Renal cortical epithelial cell (primary cell): ENCODE results near the gene KANTR. TPM values are rescaled to one million over a fixed set of nuclear protein-coding genes. Genes with fewer than 3 reads are reported as not detected.
A peak's percentile ranks its signal among the peaks of the same experiment; 100 is the strongest.

Source experiments
- DNase-seq: peaks from one replicate; pipeline ENCODE4 v3.0.0-alpha.2; 2011; ENCODE audit warnings: low read depth
- total RNA-seq: library from RNA; depleted of rRNA; stranded (reverse); fragments of >200 nt; gene quantifications from 2 replicates; pipeline ENCODE4 v1.2.3, GENCODE V29; 2014

KANTR gene
- total RNA-seq, 1 donor from 2014 or later: 9.2 TPM

DNA sequence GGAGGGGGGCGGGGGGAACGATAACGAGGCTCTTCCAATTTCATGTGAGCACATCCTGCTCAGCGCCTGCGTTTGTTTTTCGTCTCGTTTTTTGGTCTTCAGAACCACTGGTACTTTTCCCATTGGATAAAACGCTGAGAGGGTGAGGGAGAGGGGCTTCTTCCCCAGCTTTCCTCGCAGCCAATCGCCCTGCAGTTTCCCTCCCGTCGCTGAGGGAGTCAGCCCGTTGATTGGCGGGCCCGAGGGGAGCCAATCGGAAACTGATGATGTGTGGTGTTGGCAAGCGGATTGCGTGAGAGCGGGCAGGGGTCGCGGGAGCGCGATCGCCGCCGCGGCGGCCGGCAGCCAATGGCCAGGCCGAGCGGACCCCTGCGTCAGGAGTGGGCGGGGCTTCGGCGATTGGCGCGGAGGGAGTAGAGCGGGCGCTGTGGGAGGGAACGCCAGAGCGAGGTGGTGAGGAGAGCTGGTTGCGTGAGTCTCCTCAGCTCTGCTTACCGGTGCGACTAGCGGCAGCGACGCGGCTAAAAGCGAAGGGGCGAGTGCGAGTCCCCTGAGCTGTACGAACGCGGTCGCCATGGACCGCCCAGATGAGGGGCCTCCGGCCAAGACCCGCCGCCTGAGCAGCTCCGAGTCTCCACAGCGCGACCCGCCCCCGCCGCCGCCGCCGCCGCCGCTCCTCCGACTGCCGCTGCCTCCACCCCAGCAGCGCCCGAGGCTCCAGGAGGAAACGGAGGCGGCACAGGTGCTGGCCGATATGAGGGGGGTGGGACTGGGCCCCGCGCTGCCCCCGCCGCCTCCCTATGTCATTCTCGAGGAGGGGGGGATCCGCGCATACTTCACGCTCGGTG lies 11.8 kb upstream of the KANTR start, which contains the start of gene TSPYL2:
Gene TSPYL2 (plus strand): TSS at position 443 of the 848 bp plus-strand sequence. CDS start 132 bp downstream, at position 575.
- DNase-seq: peak; percentile 89

DNA sequence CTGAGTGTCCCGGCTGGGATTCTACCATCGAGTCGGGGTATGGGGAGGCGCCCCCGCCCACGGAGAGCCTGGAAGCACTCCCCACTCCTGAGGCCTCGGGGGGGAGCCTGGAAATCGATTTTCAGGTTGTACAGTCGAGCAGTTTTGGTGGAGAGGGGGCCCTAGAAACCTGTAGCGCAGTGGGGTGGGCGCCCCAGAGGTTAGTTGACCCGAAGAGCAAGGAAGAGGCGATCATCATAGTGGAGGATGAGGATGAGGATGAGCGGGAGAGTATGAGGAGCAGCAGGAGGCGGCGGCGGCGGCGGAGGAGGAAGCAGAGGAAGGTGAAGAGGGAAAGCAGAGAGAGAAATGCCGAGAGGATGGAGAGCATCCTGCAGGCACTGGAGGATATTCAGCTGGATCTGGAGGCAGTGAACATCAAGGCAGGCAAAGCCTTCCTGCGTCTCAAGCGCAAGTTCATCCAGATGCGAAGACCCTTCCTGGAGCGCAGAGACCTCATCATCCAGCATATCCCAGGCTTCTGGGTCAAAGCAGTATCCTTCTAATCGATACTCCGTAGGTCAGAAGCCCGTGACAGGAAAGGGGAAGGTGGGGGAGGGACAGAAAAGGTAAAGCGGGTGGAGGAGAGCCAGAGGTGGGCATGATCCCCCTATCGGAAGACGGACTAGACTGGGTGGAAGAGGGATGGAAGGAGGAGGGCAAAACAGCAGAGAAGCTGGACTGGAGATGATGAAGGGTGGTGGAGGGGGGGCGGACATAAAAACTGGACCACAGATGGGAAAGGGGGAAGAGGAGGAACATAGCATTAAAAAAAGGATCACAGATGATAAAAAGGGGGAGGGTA lies 10.9 kb upstream of the KANTR start:
- no peak for DNase-seq

DNA sequence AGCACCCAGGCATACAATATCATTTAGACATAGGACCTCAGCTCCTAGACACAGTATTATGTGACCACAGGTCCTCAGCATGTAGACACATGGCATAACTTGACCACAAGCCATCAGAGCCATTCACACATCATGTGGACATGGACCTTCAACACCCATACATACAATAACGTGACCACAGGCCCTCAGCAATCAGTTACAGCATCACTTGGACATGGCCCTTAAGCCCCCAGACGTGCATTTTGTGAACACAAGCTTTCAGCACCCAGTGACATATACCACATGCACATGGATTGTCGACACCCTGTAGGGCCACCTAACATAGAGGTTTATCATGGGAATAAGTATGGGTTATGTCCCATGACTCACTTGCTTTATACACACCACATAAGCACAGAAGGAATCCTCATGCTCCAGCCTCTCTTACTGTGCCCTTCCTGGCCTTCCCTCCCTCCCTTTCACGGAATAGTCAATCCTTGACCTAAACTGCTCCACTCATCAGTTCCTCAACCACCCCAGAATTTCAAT lies 9.8 kb upstream of the KANTR start:
- no peak for DNase-seq

DNA sequence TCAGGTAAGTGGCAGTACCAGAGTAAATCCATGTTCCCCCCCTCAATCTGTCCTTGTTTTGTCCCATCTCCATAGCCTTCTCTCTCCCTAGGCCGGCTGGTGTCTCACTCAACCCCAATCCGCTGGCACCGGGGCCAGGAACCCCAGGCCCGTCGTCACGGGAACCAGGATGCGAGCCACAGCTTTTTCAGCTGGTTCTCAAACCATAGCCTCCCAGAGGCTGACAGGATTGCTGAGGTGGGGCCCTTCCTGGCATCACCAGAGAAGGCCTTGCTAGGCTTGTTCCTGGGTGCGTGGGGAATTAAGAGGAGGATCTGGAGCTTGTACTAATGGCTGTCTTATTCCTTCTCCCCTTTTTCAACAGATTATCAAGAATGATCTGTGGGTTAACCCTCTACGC lies 9.1 kb upstream of the KANTR start:
- no peak for DNase-seq

DNA sequence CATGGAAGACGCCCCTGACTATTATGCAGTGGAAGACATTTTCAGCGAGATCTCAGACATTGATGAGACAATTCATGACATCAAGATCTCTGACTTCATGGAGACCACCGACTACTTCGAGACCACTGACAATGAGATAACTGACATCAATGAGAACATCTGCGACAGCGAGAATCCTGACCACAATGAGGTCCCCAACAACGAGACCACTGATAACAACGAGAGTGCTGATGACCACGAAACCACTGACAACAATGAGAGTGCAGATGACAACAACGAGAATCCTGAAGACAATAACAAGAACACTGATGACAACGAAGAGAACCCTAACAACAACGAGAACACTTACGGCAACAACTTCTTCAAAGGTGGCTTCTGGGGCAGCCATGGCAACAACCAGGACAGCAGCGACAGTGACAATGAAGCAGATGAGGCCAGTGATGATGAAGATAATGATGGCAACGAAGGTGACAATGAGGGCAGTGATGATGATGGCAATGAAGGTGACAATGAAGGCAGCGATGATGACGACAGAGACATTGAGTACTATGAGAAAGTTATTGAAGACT lies 8.2 kb upstream of the KANTR start:
- DNase-seq: no peak

DNA sequence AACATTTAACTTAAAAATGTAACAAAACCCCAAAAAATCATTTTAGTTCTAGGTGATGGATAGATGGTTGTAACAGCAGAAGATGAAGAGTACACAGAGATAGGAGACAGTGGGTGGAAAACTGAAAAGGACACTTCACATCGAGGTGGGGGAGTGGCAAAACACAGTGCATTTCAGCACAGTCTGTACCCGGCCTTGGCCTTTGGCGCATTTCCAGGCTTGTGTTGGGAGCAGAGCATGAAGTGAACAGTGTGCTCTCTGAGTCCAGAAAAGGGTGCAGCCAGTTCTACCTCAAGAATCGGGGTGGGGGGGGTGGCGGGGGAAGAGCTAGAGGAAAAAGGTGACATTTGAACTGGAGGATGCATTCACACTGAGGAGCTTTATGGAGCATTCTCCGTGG lies 7.5 kb upstream of the KANTR start:
- no peak for DNase-seq

DNA sequence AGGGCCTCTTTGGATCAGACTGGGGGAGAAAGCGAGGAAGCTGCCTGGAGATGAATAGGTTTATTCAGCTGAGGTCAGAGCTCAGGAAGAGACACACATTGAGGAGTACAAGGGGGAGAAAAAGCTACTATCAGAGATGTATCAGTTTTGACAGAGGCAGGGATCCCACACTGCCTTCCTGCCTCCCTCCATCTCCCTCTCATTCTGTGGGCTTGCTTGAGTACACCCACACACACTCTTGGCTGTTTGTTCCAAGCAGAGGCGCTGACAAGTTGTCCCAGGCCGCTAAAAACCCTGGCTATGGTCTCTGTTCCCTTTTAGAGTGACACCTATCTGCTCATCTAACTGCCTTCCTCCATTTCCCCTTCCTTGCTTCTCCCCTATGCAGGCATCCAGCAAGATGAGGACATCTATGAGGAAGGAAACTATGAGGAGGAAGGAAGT lies 6.5 kb upstream of the KANTR start:
- DNase-seq: no peak

DNA sequence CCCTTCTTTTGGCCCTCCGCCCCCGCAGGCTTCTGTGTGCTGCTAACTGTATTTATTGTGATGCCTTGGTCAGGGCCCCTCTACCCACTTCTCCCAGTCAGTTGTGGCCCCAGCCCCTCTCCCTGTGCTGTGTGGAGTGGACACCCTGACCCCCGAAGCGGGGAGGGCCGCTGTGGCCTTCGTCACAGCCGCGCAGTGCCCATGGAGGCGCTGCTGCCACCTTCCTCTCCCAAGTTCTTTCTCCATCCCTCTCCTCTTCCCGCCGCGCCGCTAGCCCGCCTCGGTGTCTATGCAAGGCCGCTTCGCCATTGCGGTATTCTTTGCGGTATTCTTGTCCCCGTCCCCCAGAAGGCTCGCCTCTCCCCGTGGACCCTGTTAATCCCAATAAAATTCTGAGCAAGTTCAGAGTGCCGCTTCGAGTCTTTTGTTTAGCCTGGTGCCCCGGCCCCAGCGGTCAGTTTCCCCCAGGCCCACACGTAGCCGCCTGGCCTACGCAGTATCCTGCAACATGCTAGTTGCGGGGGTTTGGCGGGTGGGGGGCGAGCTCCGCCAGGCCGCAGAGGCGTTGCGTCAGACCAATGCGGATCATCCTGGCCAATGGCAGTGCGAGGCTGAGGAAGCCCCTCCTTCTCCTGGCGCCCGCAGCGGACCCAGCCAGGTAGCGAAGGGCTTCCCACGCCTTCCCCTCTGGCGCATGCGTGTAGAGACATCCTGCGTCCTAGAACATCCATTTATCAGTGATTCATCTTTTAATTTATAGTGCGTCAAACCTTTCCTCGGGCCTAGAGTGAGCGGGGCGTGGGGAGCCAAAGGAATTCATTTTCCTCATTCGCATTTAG lies 5.6 kb upstream of the KANTR start:
- peak; percentile 71 for DNase-seq

DNA sequence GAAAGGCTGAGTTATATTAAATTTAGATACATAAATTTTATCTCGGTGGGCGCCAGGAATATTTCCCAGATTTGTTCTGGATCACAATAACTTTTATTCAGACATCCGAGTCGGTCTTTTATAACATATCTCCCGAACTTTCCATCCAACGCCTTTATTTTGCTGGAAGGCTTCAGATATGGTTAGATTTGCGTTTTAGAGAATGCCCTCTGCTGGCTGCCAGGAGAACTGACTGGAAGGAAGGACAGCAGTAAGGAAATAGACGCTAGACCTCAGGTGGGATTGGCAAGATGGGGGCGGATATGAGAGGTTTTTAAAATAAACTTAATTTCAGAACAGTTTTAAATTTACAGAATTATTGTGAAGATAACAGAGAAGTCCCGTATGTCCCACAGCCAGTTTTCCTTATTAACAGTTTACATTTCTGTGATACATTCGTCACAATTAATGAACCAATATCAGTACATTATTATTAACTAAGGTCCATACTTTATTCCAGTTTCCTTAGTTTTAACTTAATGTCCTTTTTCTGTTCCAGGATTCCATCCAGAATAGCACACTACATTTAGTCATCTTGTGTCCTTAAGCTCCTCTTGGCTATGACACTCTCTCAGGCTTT lies 4.6 kb upstream of the KANTR start:
- DNase-seq: peak; percentile 60

DNA sequence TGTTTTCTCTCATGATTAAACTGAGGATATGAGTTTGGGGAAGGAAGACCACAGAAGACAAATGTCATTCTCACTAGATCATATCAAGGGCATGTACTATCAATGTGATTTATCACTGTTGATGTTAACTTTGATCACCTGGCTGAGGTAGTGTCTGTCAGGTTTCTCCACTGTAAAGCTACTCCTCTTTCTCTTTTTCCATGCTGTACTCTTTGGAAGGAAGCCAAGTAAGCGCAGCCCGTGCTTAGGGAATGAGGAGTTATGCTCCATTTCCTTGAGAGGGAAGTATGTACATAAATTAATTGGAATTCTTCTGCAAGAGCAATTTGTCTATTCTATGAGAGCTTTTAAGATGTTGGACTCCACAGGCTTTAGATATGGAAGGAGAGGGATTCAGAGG lies 4.0 kb upstream of the KANTR start:
- DNase-seq: no peak

DNA sequence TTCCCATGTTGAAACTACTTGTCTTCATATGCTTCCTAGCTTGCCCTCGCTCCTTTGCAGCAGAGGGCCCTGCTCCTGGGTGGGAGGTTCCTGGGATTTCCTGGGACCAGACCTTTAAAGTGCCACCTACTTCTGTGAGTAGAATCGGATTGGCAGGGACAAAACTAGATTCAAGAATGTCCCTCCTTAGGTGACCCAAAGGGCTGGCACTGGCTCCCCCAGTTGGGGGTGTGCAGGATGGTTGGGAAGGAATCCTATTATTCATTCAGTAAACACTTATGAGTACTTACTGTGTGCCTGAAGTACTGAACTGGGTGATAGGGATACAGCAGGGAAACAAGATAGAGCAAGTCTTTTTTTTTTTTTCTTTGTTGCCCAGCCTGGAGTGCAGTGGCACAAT lies 2.6 kb upstream of the KANTR start:
- no peak for DNase-seq

DNA sequence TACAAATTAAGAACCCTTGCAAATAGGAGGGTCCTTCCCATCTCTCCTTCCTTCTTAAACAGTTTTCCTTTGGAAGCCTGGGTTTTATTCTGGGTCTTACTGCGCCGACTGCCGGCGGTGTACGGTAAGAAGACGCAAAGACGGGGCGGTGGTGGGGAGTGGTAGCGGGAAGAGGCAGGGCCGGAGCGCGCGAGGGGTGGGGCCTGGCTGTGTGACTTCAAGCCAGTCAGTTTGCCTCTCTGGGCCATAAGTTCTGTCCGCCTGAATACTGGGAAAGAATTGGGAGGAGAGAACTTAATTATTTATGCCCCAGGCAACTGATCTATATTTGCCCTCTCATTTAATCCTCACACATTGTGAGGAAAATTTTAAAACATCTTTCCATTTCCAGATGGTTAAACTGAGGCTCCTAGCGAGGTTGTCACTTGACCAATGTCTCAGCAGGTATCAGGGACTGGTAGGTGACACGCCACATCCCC lies 726 bp upstream of the KANTR start:
- DNase-seq: peak; percentile 41

DNA sequence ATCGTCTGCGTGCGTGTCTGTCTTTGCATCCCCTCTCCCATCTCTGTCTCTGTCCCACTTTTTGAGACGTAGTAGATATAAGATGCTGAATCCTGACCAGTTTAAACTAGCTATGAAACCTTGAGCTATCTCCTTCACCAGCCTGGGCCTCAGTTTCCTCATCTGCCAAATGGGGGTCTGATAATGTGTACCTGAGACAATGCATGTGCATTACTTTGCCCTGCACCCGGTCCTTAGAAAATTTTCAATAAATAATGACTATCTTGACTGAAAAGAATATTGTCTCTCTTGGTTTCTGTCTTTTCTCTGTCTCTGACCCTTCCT lies 602 bp downstream of the KANTR start:
- DNase-seq: no peak

DNA sequence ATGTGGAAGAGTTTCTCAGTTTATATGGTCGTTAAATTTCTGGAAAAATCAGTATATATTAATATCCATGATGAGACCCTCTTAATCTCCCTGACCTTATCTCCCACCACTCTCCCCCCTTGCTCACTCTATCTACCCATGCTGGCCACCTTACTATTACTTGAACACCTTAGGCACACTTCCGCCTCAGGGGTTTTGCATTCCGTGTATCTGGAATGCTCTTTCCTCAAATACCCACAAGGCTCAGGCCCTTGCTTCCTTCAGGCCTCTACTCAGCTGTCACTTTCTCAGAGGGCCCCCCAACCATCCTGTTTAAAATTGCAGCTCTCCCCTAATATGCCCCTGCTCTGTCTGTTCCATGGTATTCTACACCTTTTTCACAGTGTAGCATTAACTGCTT lies 1.9 kb downstream of the KANTR start:
- DNase-seq: no peak

DNA sequence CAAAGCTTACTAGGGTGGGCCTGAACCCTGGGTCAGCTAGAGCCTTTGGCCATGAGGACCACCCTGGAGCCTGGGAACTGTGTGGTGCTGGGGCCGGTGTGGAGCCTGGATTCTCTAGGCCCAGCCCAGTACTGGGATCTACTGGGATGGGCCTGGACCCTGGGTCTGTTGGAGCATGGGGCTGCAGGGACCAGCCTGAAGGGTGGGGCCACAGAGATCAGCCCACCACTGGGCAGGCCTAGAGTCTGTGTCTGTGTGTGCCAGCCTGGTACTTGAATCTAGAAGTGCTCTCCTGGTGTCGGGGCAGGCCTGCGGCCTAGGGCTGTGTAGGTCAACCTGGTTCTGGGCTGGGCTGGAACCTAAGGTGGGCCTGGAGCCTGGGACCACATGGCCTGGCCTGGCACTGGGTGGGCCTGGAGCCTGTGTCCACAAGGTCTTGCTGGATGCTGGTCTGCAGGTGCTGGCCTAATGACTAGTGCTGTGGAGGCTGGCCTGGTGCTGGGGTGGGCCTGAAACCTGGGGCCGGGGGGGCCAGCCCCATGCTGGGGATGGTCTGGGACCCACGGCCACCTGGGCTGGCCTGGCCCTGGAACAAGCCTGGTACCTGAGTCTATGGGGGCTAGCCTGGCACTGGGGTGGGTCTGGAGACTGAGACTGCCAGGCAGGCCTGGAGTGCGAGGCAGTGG lies 21.1 kb downstream of the KANTR start:
- no peak for DNase-seq

DNA sequence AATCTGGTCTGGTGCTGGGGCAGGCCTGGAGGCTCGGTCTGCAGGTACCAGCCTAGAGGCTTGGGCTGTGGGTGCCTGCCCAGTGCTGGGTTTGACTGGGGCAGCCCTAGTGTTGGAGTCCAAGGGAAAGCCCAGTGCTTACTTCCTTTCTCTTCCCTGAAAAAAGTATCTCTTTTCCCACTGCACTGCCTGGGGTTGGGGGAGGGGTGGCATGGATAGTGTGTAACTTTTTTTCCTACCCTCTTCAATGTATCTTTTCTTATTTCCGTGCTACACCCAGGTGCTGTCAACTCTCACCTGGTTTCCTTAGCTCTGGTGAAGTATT lies 21.6 kb downstream of the KANTR start:
- DNase-seq: no peak

DNA sequence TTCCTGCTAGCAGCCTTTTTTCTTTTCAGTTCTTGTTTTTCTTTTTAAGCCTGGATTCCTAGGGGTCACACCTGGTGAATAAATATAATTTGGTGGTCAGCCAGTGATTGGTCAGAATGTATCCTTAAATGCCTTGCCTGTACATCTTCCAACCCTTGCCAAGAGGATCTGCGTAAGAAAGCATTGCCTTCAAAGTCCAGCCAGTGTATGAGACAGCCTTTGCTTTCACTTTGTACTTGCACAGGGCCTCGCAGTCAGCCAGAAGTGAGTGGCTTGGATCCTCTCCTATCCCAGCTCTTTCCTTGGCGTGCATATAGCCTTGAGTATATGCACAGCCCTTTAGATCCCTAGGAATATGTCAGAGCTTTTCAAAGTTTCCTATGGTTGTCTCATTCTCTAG lies 22.2 kb downstream of the KANTR start:
- peak; percentile 6 for DNase-seq

DNA sequence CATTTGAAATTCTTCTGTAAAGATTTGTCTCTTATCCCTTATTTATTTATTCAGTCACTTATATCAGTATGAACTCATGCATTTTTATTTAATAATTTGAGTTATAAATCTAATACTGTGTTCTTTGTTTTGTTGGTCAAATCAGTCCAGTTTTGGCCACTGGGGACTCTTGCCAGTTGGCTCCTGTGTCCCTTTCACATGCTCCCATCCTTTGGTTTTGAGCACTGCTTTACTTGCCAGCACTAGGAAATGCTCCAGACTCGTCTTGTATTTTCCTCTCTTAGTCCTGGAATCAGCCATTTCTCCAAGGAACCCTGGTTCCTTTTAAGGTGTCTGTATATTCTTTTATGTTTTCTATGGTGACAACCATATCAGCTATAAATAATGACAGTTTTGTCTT lies 28.1 kb downstream of the KANTR start:
- no peak for DNase-seq

DNA sequence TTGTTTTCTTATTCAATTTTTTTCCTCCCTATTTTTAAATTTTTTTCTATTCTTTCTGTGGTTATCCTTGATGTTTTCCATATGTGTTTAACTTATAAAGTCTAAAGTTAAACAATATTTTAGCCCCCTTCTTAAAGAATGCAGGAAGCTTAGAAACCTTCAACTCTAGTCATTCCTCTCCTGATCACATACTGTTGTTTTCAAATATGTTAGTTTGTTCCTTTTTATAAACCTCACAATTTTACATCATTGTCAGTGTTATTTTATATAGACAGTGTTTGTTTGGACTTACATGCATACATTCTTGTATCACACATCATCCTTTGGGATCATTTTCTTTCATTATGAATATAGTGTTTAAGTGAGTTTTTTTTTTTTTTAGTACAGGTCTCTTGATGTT lies 31.6 kb downstream of the KANTR start:
- DNase-seq: no peak

DNA sequence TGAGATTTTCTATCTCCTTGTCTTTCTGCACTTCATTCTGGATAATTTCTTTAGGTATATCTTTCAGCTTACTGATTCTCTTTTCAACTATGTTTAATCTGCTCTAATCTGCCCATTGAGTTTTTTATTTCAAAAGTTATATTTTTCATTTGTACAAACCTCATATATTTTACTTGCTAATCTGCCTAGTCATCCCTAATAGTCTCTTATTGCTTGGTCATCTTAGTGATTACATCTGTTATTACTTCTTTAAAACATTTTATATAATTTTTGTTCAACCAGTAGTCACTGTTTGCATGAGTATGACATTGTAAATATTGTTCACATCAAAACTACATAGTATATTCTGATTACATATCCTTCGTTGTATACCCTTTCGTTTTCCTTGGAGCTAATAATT lies 32.4 kb downstream of the KANTR start:
- no peak for DNase-seq
